Measurements from ENCODE around the gene CACNA1D. TPM values are rescaled to one million over a fixed set of nuclear protein-coding genes. Genes with fewer than 3 reads are reported as not detected.

The CACNA1D gene
- total and polyA plus RNA-seq, 8 donors, result 0.31 to 36.5 (median 12.5) TPM

DNA sequence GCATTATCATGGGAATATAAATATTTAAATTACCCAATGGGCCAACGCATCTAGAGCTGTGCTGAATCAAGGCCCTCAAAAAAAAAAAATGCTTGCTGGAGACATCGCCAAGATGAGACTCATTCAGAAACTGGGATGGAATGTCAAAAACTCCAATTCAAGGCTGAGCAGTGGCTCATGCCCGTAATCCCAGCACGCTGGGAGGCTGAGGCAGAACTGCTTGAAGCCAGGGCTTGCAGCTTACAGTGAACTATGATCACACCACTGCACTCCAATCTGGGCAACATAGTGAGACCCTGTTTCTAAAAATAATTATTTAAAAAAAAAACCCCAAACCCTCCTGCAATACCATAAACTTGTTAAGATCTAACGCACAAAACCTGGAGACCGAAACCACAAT is 3.1 kb upstream of the CACNA1D start:
- H3K27ac ChIP-seq, result no peak overlapping the region
- H3K4me1 ChIP-seq, result peaks cover 19 to 31% (median 27%) of the 10 kb centered on the region in 4 donors
- peaks cover 0 to 41% (median 22%) of the 10 kb centered on the region in 3 donors for H3K27me3 ChIP-seq
- H3K36me3 ChIP-seq, result no peaks in the 10 kb centered on the region
- no peaks in the 10 kb centered on the region for H3K9me3 ChIP-seq
- no peak overlapping the region for H3K4me3 ChIP-seq
- intact Hi-C loops (cut with DNase I; ENCODE audit: low total_unique reads), result no loop called here
- WGBS, 5 donors, result 68 to 83% (median 81%) methylated on average over 6 of the region's 6 CpGs
- DNase-seq, result no peak
- TF ChIP-seq, protein P1, sequence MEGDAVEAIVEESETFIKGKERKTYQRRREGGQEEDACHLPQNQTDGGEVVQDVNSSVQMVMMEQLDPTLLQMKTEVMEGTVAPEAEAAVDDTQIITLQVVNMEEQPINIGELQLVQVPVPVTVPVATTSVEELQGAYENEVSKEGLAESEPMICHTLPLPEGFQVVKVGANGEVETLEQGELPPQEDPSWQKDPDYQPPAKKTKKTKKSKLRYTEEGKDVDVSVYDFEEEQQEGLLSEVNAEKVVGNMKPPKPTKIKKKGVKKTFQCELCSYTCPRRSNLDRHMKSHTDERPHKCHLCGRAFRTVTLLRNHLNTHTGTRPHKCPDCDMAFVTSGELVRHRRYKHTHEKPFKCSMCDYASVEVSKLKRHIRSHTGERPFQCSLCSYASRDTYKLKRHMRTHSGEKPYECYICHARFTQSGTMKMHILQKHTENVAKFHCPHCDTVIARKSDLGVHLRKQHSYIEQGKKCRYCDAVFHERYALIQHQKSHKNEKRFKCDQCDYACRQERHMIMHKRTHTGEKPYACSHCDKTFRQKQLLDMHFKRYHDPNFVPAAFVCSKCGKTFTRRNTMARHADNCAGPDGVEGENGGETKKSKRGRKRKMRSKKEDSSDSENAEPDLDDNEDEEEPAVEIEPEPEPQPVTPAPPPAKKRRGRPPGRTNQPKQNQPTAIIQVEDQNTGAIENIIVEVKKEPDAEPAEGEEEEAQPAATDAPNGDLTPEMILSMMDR (IDR thresholded peaks at IDR 0.05), result no peak
- no peak for TF ChIP-seq POLR2AphosphoS5 (IDR thresholded peaks at IDR 0.05)
- TF ChIP-seq EP300 (IDR thresholded peaks at IDR 0.05), result no peak
- TF ChIP-seq POLR2A (IDR thresholded peaks at IDR 0.05), result no peak

DNA sequence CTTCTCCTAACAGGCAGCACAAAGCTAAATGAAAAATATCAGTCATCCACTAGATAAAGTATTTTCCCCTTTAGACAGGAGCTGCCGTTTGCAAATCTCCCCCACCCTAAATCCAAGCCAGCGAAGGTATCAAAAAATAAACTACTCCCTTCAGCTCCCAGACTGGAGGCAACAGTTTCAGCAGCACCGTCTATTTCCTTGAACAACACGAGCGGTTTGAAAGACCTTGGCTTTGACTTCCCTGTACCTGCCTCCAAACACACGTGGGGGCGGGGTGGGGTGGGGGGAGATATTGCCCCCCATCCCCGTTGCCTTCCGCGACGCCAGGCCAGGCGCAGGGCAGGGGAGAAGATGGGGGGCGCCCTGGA is 832 bp upstream of the CACNA1D start:
- no peak for TF ChIP-seq POLR2A (IDR thresholded peaks at IDR 0.05)
- DNase-seq, result no peak

DNA sequence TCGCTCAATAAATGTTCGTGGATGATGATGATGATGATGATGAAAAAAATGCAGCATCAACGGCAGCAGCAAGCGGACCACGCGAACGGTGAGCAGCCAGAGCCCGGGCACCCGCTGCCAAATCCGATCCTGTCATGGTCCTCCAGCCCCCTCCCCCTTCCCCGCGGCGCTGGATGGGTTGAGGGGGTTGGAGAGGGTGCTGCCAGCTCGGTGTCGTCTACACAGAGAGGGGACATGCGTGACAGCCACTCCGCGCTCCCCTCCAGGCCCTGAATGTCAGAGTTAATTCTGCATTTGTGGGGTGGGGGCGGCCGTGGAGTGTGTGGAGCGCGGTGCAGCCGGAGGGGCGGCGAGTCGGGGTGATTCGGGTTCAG is 722 bp downstream of the CACNA1D start:
- 0 to 3% (median 2%) methylated on average over 6 to 27 of the region's 27 CpGs for WGBS, 5 donors
- H3K27me3 ChIP-seq, result peaks cover 0 to 46% (median 24%) of the 10 kb centered on the region in 3 donors
- no peaks in the 10 kb centered on the region for H3K36me3 ChIP-seq
- no peaks in the 10 kb centered on the region for H3K9me3 ChIP-seq
- H3K4me1 ChIP-seq, result peaks cover 19 to 58% (median 32%) of the 10 kb centered on the region in 4 donors
- peak overlapping the region in 2 of 5 donors; percentile 24 to 47 for H3K27ac ChIP-seq
- TF ChIP-seq EP300 (IDR thresholded peaks at IDR 0.05), result no peak
- no peak for TF ChIP-seq POLR2AphosphoS5 (IDR thresholded peaks at IDR 0.05)
- TF ChIP-seq, protein P1 (IDR thresholded peaks at IDR 0.05), result no peak
- peak overlapping the region; percentile 43 to 50 (median 47) for H3K4me3 ChIP-seq
- intact Hi-C loops (cut with DNase I; ENCODE audit: low total_unique reads), result no loop called here
- DNase-seq, result peak in 1 of 2 donors; percentile 42

More for the DNA sequence above, 832 bp upstream of the CACNA1D start:
- Histone ChIP-seq H3K36me3 (no peaks in the 10 kb centered on the region), H3K4me1 (peaks cover 19 to 49% (median 30%) of the 10 kb centered on the region in 4 donors), H3K27me3 (peaks cover 0 to 52% (median 24%) of the 10 kb centered on the region in 3 donors), H3K9me3 (no peaks in the 10 kb centered on the region), H3K27ac (peak overlapping the region in 4 of 5 donors; percentile 49 to 73 (median 62)), H3K4me3 (peak overlapping the region; percentile 59 to 80 (median 68))
- intact Hi-C loops (cut with DNase I; ENCODE audit: low total_unique reads), result no loop called here
- WGBS, 5 donors, result 3 to 17% (median 7%) methylated on average over 11 to 13 of the region's 13 CpGs

DNA sequence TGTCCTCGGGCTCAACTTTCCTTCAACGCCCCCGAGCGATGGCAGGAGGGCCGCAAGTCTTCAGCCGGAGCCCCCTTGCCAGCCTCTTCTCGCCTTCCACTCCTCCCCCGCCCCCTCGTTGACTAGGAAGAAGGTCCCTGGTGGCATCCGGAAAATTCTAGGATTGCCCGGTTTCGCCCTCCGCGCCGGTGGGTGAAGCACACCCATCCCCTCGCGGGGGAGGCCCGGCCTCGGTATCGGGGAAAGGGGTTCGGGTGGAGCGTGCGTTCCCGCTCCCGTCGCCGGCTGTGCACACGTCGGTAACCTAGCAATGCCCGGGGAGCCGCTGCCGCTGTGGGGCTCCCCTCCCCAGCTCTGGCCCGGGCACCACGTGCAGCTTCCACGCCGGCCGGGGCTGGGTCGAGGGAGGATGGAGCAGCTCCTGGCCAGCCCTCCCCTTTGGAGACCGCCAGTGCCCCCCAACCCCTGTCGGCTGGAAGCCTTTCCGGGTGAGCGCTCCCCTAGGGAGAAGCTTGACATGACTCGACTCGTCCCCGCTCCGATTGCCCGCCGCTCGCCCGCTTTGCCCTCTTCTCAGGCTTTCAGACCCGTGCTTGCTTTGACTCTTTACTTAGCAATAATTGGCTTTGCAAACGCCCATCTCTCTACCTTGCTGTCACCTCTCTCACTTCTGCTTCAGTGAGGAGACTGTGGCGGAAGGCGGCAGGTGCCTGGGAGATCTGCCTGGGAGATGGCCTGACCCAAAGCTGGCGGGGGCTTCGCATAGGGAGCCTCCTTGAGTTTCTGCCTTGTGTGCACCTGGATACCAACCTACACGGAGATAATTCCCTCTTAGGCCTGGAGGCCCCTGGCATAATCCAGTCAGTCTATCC is 1.3 kb downstream of the CACNA1D start:
- Histone ChIP-seq H3K9me3 (no peaks in the 10 kb centered on the region), H3K27me3 (peaks cover 0 to 43% (median 24%) of the 10 kb centered on the region in 3 donors), H3K4me3 (peak overlapping the region; percentile 43 to 50 (median 47)), H3K27ac (peak overlapping the region in 2 of 5 donors; percentile 24 to 47), H3K4me1 (peaks cover 19 to 58% (median 32%) of the 10 kb centered on the region in 4 donors), H3K36me3 (no peaks in the 10 kb centered on the region)
- intact Hi-C loops (cut with DNase I; ENCODE audit: low total_unique reads), result no loop called here
- 8 to 19% (median 10%) methylated on average over 33 to 57 of the region's 57 CpGs for WGBS, 5 donors
- TF ChIP-seq, protein P1 (IDR thresholded peaks at IDR 0.05), result no peak
- TF ChIP-seq POLR2A (IDR thresholded peaks at IDR 0.05), result no peak
- TF ChIP-seq EP300 (IDR thresholded peaks at IDR 0.05), result no peak
- no peak for TF ChIP-seq POLR2AphosphoS5 (IDR thresholded peaks at IDR 0.05)
- peak; percentile 30 to 70 for DNase-seq

DNA sequence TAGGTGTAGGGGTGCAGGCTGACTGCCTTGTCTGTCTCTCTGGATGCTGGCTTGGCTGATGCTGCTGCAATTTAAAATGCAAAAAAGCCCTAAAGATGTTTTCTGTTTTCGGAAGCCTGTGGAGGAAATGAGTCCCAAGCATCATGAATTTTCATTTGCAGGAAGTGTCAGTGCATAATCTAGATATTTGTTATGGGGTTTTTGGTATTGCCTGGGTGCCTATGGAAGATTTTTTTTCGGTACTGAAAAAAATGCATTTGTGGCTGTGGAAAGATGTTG is 1.9 kb downstream of the CACNA1D start:
- Histone ChIP-seq H3K27ac (peak overlapping the region in 1 of 5 donors; percentile 47), H3K4me1 (peaks cover 19 to 58% (median 32%) of the 10 kb centered on the region in 4 donors), H3K36me3 (no peaks in the 10 kb centered on the region), H3K9me3 (no peaks in the 10 kb centered on the region), H3K4me3 (no peak overlapping the region), H3K27me3 (peaks cover 0 to 43% (median 24%) of the 10 kb centered on the region in 3 donors)
- no peak for TF ChIP-seq EP300 (IDR thresholded peaks at IDR 0.05)
- TF ChIP-seq, protein P1 (IDR thresholded peaks at IDR 0.05), result no peak
- TF ChIP-seq POLR2AphosphoS5 (IDR thresholded peaks at IDR 0.05), result no peak
- no peak for TF ChIP-seq POLR2A (IDR thresholded peaks at IDR 0.05)
- 70 to 79% (median 76%) methylated on average over 2 of the region's 2 CpGs for WGBS, 5 donors
- no peak for DNase-seq
- intact Hi-C loops (cut with DNase I; ENCODE audit: low total_unique reads), result no loop called here
